GM19239 (cell line): ENCODE data around the gene CYP4F22.
"Not testable (repeated sequence)": the region's sequence is repeated elsewhere in the genome, so short reads cannot be mapped to it uniquely, and the experiment has no call there.

ENCODE experiments used
- DNase-seq: peaks from one replicate; pipeline ENCODE4 v3.0.0; 2011; ENCODE audit warnings: low spot score; ENCODE audit not compliant: insufficient read length
- FAIRE-seq: peaks from 2 replicates; lab custom pipeline; 2011; peaks lifted over from hg19 to GRCh38; lab: Jason Lieb, UNC

The CYP4F22 gene

DNA sequence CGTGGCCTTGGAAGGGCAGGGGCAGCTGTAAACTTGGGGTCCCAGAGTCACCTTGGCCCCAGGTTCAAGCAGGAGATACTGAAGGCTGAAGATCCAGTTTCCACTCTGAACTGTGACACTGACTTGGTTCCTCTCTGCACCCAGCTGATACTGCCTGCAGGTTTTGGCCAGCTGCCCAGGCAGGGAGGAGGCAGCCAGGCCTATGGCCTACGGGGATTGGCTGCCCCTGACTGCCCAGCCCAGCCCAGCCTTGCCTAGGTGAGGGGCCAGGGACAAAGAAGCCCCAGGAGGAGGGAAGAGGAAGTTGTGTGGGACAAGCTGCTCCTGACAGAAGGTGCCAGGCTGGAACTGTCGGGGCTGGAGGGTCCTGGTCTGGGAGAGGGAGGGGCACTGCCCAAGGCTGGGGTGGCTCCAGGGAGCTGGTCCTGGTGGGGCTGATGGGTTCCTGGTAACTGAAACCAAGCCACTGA lies 55.0 kb downstream of the CYP4F22 start:
- FAIRE-seq (no peak), DNase-seq (no peak)

DNA sequence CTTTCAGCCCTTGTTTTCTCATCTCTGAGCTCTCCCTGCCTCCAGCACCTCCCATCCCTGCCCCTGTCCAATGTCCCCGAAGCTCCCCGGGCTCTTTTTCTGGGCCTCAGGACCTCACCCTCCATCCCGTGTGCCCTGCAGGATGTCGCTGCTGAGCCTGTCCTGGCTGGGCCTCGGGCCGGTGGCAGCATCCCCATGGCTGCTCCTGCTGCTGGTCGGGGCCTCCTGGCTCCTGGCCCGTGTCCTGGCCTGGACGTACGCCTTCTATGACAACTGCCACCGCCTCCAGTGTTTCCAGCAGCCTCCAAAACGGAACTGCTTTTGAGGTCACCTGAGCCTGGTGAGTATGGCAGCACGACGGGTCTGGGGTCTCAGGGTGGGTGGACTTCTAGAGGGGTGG lies 55.6 kb downstream of the CYP4F22 start:
- DNase-seq (no peak), FAIRE-seq (no peak)

DNA sequence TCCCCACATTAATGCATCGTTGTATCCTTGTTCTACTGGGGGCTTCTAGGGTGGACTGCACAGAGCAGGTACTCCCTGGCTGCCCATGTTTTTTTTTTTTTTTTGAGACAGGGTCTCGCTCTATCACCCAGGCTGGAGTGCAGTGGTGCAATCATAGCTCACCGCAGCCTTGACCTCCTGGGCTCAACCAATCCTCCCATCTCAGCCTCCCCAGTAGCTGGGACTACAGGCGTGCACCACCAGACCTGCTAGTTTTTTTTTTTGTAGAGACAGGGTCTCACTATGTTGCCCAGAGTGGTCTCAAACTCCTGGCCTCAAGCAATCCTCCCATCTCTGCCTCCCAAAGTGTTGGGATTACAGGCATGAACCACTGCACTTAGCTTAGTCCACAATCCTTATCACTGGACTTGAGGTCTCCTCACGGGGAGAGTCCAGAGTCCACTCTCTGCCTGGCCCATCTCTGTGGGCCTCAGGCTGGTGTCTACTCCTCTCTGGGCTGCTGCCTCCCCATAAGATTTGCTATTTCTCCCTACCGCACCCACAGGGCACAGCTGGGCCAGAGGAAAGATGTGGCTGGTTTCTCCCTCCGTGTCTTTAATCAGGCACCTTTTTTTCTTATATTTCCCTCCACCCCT lies 56.3 kb downstream of the CYP4F22 start:
- DNase-seq: no peak
- no peak for FAIRE-seq

DNA sequence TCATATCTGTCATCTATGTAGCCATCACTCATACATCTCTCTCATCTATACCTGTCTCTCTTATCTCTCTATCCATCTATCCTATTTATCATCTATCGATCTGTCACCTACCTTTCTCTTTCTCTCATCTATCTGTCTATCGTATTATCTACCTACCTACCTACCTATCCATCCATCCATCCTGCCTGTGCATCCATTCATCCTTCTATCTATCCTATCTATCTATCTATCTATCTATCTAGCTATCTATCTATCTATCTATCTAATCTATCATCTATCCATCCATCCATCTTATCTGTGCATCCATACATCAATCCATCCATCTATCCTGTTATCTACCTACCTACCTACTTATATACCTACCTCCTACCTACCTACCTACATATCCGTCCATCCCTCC lies 62.1 kb downstream of the CYP4F22 start:
- DNase-seq: no peak
- no peak for FAIRE-seq

GRCh38 chr19:15575406-15575805 lies 67.1 kb downstream of the CYP4F22 start:
- FAIRE-seq (no peak), DNase-seq (no peak)

DNA sequence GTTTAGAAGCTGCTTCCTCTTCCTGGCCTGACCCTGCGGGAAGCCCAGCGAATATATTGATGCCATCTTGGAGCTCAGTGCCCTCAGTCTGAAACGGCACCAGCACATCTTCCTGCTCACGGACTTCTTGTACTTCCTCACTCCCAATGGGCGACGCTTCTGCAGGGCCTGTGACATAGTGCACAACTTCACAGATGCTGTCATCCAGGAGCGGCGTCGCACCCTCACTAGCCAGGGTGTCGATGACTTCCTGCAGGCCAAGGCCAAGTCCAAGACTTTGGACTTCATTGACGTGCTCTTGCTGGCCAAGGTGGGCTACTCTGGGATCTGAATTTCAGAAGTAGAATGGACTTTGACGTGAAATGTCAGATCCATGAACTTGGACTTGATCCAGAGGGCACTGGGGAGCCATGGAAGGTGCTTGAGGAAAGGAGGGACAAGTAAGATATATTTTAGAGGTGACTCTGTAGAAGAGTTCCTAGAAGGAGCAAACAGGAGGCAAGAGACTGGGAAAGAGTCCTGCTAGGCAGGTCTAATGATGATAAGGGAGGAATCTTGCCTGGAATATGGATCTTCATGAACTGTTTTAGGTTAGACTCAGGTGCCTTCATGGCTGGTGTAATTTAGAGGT lies 68.3 kb downstream of the CYP4F22 start:
- DNase-seq: no peak
- FAIRE-seq: no peak

- FAIRE-seq: no peak
- no peak for DNase-seq
Measured at GRCh38 chr19:15577184-15577771, 69.0 kb downstream of the CYP4F22 start.

- FAIRE-seq (no peak), DNase-seq (no peak)
Measured at GRCh38 chr19:15583346-15583745, 75.0 kb downstream of the CYP4F22 start.

- FAIRE-seq: no peak
- no peak for DNase-seq
Measured at GRCh38 chr19:15584095-15584494, 75.8 kb downstream of the CYP4F22 start.

DNA sequence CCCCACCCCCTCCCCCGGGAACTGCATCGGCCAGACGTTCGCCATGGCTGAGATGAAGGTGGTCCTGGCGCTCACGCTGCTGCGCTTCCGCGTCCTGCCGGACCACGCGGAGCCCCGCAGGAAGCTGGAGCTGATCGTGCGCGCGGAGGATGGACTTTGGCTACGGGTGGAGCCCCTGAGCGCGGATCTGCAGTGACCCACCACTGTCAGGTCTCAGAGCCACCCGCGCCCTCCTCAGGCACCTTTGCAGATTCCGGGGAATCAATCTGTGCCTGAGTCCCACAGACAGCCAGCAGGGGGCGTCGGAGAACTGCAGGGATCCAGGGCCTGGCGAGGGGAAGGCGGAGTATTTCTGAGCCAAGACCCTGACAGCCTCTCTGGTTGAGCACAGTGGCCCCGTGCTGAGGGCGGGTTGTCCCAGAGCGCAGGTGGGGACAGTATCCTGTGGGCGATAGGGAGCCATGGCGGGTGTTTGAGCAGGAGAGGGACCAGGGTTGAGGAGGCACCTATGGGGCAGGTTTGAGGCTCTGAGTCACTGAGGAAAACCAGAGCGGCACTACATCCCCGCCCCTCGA lies 76.3 kb downstream of the CYP4F22 start:
- DNase-seq: peak; percentile 80
- peak; percentile 94 for FAIRE-seq

GRCh38 chr19:15587663-15588062 lies 79.3 kb downstream of the CYP4F22 start:
- no peak for DNase-seq
- no peak for FAIRE-seq

GRCh38 chr19:15588265-15588664 lies 79.9 kb downstream of the CYP4F22 start:
- no peak for FAIRE-seq
- no peak for DNase-seq

GRCh38 chr19:15589760-15590451 lies 81.6 kb downstream of the CYP4F22 start:
- FAIRE-seq (no peak), DNase-seq (no peak)

DNA sequence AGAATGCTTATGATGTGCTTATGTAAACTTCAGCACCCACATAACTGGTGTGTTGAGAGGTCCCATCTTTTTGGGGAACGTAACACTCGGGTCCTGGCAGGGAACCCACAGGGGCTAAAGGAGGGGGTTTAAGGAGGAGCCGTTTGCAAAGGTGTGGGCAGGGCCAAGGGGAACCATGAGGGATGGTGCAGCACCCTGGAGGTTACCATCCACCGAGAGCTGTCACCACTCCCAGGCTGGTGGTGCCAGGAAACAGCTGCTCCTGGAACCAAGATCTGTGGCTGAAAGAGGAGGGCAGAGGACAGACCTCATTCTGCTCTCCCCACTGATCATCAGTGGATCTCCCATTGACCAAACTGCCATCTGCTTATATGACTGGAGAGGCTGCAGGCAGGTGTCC lies 83.5 kb downstream of the CYP4F22 start:
- FAIRE-seq (no peak), DNase-seq (no peak)

DNA sequence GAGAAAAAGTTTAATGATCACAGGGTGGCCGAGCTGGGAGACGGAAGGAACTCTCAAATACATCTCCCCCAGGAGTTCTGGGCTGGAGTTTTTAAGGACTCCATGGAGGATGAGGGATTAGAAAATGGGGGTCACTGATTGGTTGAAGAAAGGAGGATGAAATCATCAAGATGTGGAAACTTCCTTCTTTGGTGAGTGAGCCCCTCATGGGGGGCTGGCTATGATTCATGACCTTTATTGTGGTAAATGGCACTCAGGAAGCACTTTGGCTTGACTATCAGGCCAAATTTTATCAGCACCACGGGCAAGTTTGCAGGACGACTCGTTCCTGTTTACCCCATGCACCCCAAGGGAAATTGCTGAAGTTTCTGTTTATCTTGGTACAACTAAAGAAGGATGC lies 84.2 kb downstream of the CYP4F22 start:
- FAIRE-seq, DNase-seq: not testable (repeated sequence)

- DNase-seq, FAIRE-seq: not testable (repeated sequence)
Measured at GRCh38 chr19:15593766-15594165, 85.4 kb downstream of the CYP4F22 start.

GRCh38 chr19:15595069-15595468 lies 86.7 kb downstream of the CYP4F22 start:
- no peak for FAIRE-seq

More at GRCh38 chr19:15595069-15595468, 86.7 kb downstream of the CYP4F22 start:
- no peak for DNase-seq
